ENCODE results near the gene TMEM120B.

The TMEM120B gene

GRCh38 chr12:121770388-121770787, 57.8 kb downstream of the TMEM120B start:
- peak overlapping the region; percentile 76 for H3K27ac ChIP-seq
- H3K4me1 ChIP-seq, result peaks cover 75% of the 10 kb centered on the region
- no peaks in the 10 kb centered on the region for H4K20me1 ChIP-seq
- H3K4me2 ChIP-seq, result peak overlapping the region; percentile 75
- no peaks in the 10 kb centered on the region for H3K9me3 ChIP-seq
- no peak overlapping the region for H3K4me3 ChIP-seq
- no peaks in the 10 kb centered on the region for H3K27me3 ChIP-seq
- no peak for TF ChIP-seq Cebpa-rat (IDR thresholded peaks at IDR 0.05)
- peaks cover 12% of the 10 kb centered on the region; the same call in 1 of the 2 replicates for H3K36me3 ChIP-seq
- peak overlapping the region; percentile 30; the same call in 1 of the 2 replicates for H3K9ac ChIP-seq

GRCh38 chr12:121770813-121771625, 58.5 kb downstream of the TMEM120B start:
- TF ChIP-seq Cebpa-rat (IDR thresholded peaks at IDR 0.05), result peak; percentile 18; the same call in 1 of the 2 replicates
- Histone ChIP-seq H3K9me3 (no peaks in the 10 kb centered on the region), H3K4me1 (peaks cover 81% of the 10 kb centered on the region), H3K27me3 (no peaks in the 10 kb centered on the region), H4K20me1 (no peaks in the 10 kb centered on the region), H3K9ac (0 out of 2 replicates have a peak overlapping the region, but pooled peaks have one; percentile 30), H3K36me3 (peaks cover 5% of the 10 kb centered on the region; the same call in 1 of the 2 replicates), H3K4me2 (peak overlapping the region; percentile 75), H3K27ac (peak overlapping the region; percentile 76), H3K4me3 (no peak overlapping the region)

DNA sequence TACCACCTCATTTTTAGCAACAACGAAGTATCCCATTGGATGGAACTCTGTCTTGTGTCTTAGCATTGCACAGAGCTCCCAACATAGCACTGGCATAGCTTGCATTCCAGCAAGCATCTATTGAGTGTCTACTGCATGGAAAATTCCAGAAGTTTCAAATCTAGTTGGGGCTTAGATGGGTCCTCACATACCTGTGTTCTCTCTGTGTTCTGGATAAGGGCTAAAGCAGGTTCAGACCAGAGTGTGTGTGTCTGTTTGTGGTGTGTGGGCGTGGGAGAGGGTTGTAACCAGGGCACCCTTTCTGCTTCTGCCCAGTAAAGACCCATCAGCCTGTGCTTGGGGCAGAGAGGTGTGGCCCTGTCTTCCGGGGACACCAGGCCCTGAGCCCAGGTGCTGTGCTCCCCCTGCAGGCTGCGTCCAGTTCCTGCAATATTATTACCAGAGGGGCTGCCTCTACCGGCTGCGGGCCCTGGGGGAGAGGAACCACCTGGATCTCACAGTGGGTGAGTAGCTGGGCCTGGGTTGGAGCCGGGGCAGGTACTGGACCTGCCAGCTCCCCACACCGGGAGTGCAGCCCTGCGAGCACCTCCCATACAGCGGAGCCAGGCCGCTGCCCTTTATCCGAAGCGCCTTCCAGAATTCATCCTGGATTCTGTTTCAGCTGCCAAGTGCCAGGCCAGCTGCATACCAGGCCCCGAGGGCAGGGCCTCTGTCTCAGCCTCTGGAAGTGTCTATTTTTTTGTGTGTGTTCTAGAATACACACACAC, 60.6 kb downstream of the TMEM120B start:
- no peak for TF ChIP-seq Cebpa-rat (IDR thresholded peaks at IDR 0.05)
- H3K36me3 ChIP-seq, result peaks cover 11% of the 10 kb centered on the region
- no peaks in the 10 kb centered on the region for H3K27me3 ChIP-seq
- H3K9me3 ChIP-seq, result no peaks in the 10 kb centered on the region
- H4K20me1 ChIP-seq, result no peaks in the 10 kb centered on the region
- no peak overlapping the region for H3K9ac ChIP-seq
- peaks cover 70% of the 10 kb centered on the region for H3K4me1 ChIP-seq
- H3K4me3 ChIP-seq, result no peak overlapping the region
- peak overlapping the region; percentile 50 for H3K4me2 ChIP-seq
- peak overlapping the region; percentile 38; the same call in 1 of the 2 replicates for H3K27ac ChIP-seq

- Histone ChIP-seq H4K20me1 (peaks cover 1% of the 10 kb centered on the region; the same call in 1 of the 2 replicates), H3K27ac (peak overlapping the region; percentile 69), H3K4me2 (peak overlapping the region; percentile 25), H3K36me3 (peaks cover 29% of the 10 kb centered on the region), H3K27me3 (no peaks in the 10 kb centered on the region), H3K4me1 (peaks cover 67% of the 10 kb centered on the region), H3K9ac (0 out of 2 replicates have a peak overlapping the region, but pooled peaks have one; percentile 46), H3K9me3 (no peaks in the 10 kb centered on the region), H3K4me3 (no peak overlapping the region)
- TF ChIP-seq Cebpa-rat (IDR thresholded peaks at IDR 0.05), result no peak
Observed at GRCh38 chr12:121774968-121775474, 62.5 kb downstream of the TMEM120B start.

- H3K27ac ChIP-seq, result peak overlapping the region; percentile 69
- H3K4me1 ChIP-seq, result peaks cover 65% of the 10 kb centered on the region
- no peaks in the 10 kb centered on the region for H3K9me3 ChIP-seq
- H3K36me3 ChIP-seq, result peaks cover 34% of the 10 kb centered on the region
- TF ChIP-seq Cebpa-rat (IDR thresholded peaks at IDR 0.05), result no peak
- 0 out of 2 replicates have a peak overlapping the region, but pooled peaks have one; percentile 46 for H3K9ac ChIP-seq
- H4K20me1 ChIP-seq, result peaks cover 6% of the 10 kb centered on the region
- peak overlapping the region; percentile 25 for H3K4me2 ChIP-seq
- no peaks in the 10 kb centered on the region for H3K27me3 ChIP-seq
- H3K4me3 ChIP-seq, result no peak overlapping the region
Observed at GRCh38 chr12:121775501-121775900, 62.9 kb downstream of the TMEM120B start.

DNA sequence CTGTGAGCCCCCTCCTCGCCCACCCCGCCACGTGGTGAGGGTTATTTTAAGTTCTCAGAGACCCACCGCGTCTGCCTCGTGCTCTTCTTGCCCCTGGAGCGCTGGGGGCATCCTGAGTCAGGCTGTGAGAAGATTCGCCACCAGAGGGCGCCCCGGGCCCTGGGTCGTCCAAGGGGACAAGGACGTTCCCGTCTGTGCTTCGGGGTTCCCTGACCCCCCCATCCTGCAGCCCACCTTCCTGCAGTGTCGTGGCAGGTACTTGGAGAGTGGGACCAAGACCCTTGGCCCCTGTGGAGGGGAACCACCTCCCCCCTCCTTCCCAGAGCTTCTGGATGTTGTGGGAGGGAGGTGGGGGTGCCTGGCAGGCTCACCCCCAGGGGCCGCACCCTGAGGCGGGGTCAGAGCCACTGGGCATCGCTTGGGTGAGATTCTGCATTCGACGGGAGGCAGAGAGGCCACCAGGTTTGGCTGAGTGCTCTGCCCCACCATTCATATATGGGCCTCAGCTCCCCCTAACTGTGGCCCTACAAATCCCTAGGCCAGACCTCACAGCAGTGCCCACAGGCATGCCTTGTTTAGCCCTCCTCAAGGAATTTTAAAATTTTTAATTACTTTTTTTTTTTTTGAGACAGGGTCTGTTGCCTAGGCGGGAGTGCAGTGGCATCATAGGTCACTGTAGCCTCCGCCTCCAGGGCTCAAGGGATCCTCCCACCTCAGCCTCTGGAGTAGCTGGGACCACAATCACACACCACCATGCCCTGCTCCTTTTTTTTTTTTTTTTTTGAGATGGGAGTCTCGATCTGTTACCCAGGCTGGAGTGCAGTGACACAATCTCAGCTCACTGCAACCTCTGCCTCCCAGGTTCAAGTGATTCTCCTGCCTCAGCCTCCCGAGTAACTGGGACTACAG, 63.9 kb downstream of the TMEM120B start:
- TF ChIP-seq Cebpa-rat (IDR thresholded peaks at IDR 0.05), result no peak
- Histone ChIP-seq H3K27ac (peak overlapping the region; percentile 69), H3K4me1 (peaks cover 65% of the 10 kb centered on the region), H3K4me2 (peak overlapping the region; percentile 25), H3K27me3 (no peaks in the 10 kb centered on the region), H3K36me3 (peaks cover 40% of the 10 kb centered on the region), H3K9me3 (no peaks in the 10 kb centered on the region), H4K20me1 (peaks cover 16% of the 10 kb centered on the region), H3K9ac (0 out of 2 replicates have a peak overlapping the region, but pooled peaks have one; percentile 46), H3K4me3 (no peak overlapping the region)

GRCh38 chr12:121778567-121779421, 66.2 kb downstream of the TMEM120B start:
- peak overlapping the region; percentile 49; the same call in 1 of the 2 replicates for H3K27ac ChIP-seq
- no peaks in the 10 kb centered on the region for H3K9me3 ChIP-seq
- H3K4me3 ChIP-seq, result no peak overlapping the region
- peaks cover 32% of the 10 kb centered on the region for H4K20me1 ChIP-seq
- H3K36me3 ChIP-seq, result peaks cover 43% of the 10 kb centered on the region
- no peak for TF ChIP-seq Cebpa-rat (IDR thresholded peaks at IDR 0.05)
- peak overlapping the region; percentile 52 for H3K4me2 ChIP-seq
- no peaks in the 10 kb centered on the region for H3K27me3 ChIP-seq
- H3K4me1 ChIP-seq, result peaks cover 71% of the 10 kb centered on the region
- H3K9ac ChIP-seq, result peak overlapping the region; percentile 11; the same call in 1 of the 2 replicates

- 0 out of 2 replicates have a peak overlapping the region, but pooled peaks have one; percentile 11 for H3K9ac ChIP-seq
- H4K20me1 ChIP-seq, result peaks cover 32% of the 10 kb centered on the region
- peak overlapping the region; percentile 52 for H3K4me2 ChIP-seq
- H3K4me1 ChIP-seq, result peaks cover 71% of the 10 kb centered on the region
- H3K4me3 ChIP-seq, result no peak overlapping the region
- H3K27ac ChIP-seq, result peak overlapping the region; percentile 30; the same call in 1 of the 2 replicates
- no peaks in the 10 kb centered on the region for H3K27me3 ChIP-seq
- no peaks in the 10 kb centered on the region for H3K9me3 ChIP-seq
- H3K36me3 ChIP-seq, result peaks cover 46% of the 10 kb centered on the region
- no peak for TF ChIP-seq Cebpa-rat (IDR thresholded peaks at IDR 0.05)
Observed at GRCh38 chr12:121779422-121779895, 66.9 kb downstream of the TMEM120B start.

Data from BLaER1 (cell line).